ENCODE measurements around the gene BRD9. TPM values are rescaled to one million over a fixed set of nuclear protein-coding genes. Genes with fewer than 3 reads are reported as not detected.

BRD9 gene
- total RNA-seq, 1 donor from 2014 or later, result 38.5 TPM

GRCh38 chr5:909994-910768 lies 17.6 kb upstream of the BRD9 start:
- ATAC-seq, result no peak
- intact Hi-C loops (cut with DNase I), result no loop called here
- no peak for DNase-seq (ENCODE audit: low spot score)

- intact Hi-C loops (cut with DNase I), result no loop called here
- no peak for ATAC-seq
These were observed 16.5 kb upstream of the BRD9 start for GRCh38 chr5:909086-909485.

GRCh38 chr5:908172-908571 lies 15.6 kb upstream of the BRD9 start:
- DNase-seq (ENCODE audit: low spot score), result no peak
- no peak for ATAC-seq
- intact Hi-C loops (cut with DNase I), result no loop called here

More at GRCh38 chr5:909086-909485, 16.5 kb upstream of the BRD9 start:
- DNase-seq (ENCODE audit: low spot score), result no peak

GRCh38 chr5:907366-907910 lies 14.8 kb upstream of the BRD9 start:
- intact Hi-C loops (cut with DNase I), result no loop called here
- ATAC-seq, result no peak
- no peak for DNase-seq (ENCODE audit: low spot score)

GRCh38 chr5:905139-905642 lies 12.6 kb upstream of the BRD9 start:
- DNase-seq (ENCODE audit: low spot score) (no peak), ATAC-seq (no peak)
- intact Hi-C loops (cut with DNase I), result no loop called here

GRCh38 chr5:903756-904096 lies 11.1 kb upstream of the BRD9 start:
- DNase-seq (ENCODE audit: low spot score) (no peak), ATAC-seq (no peak)
- intact Hi-C loops (cut with DNase I), result loop anchor here (5.0 kb wide), 1 partner anchor 231 kb away; no protein-coding TSS in a partner anchor

GRCh38 chr5:902129-902916 lies 9.7 kb upstream of the BRD9 start:
- peak; percentile 19 for DNase-seq (ENCODE audit: low spot score)
- intact Hi-C loops (cut with DNase I), result loop anchor here (5.0 kb wide), 1 partner anchor 230 kb away; no protein-coding TSS in a partner anchor
- no peak for ATAC-seq

- ATAC-seq (no peak), DNase-seq (ENCODE audit: low spot score) (peak; percentile 21)
- intact Hi-C loops (cut with DNase I), result loop anchor here (5.0 kb wide), 1 partner anchor 228 kb away; no protein-coding TSS in a partner anchor
These were observed 8.2 kb upstream of the BRD9 start for GRCh38 chr5:900781-901180.

GRCh38 chr5:893711-894110 lies 1.1 kb upstream of the BRD9 start:
- ATAC-seq, result no peak
- peak; percentile 21 for DNase-seq (ENCODE audit: low spot score)
- intact Hi-C loops (cut with DNase I), result no loop called here

GRCh38 chr5:893137-893506 lies 521 bp upstream of the BRD9 start:
- intact Hi-C loops (cut with DNase I), result no loop called here
- DNase-seq (ENCODE audit: low spot score), result peak; percentile 64
- ATAC-seq, result no peak

- no peak for DNase-seq (ENCODE audit: low spot score)
- intact Hi-C loops (cut with DNase I), result no loop called here
- ATAC-seq, result peak; percentile 38
These were observed 686 bp downstream of the BRD9 start for GRCh38 chr5:891837-892393.

- DNase-seq (ENCODE audit: low spot score) (peak; percentile 58), ATAC-seq (no peak)
- intact Hi-C loops (cut with DNase I), result no loop called here
These were observed 1.3 kb downstream of the BRD9 start for GRCh38 chr5:891117-891836.

- intact Hi-C loops (cut with DNase I), result no loop called here
- no peak for ATAC-seq
- DNase-seq (ENCODE audit: low spot score), result no peak
These were observed 3.4 kb downstream of the BRD9 start for GRCh38 chr5:889075-889710.

GRCh38 chr5:888638-889035 lies 4.0 kb downstream of the BRD9 start:
- ATAC-seq, result no peak
- DNase-seq (ENCODE audit: low spot score), result no peak
- intact Hi-C loops (cut with DNase I), result no loop called here

GRCh38 chr5:887947-888637 lies 4.5 kb downstream of the BRD9 start:
- DNase-seq (ENCODE audit: low spot score) (no peak), ATAC-seq (no peak)
- intact Hi-C loops (cut with DNase I), result no loop called here

GRCh38 chr5:886716-887325 lies 5.8 kb downstream of the BRD9 start:
- ATAC-seq, result no peak
- no peak for DNase-seq (ENCODE audit: low spot score)

GRCh38 chr5:886036-886435 lies 6.6 kb downstream of the BRD9 start:
- DNase-seq (ENCODE audit: low spot score), result no peak

More at GRCh38 chr5:886716-887325, 5.8 kb downstream of the BRD9 start:
- intact Hi-C loops (cut with DNase I), result no loop called here

More at GRCh38 chr5:886036-886435, 6.6 kb downstream of the BRD9 start:
- no peak for ATAC-seq
- intact Hi-C loops (cut with DNase I), result no loop called here
